Osteoblast (primary cell): ENCODE data around the gene HOXD12. TPM values are rescaled to one million over a fixed set of nuclear protein-coding genes. Genes with fewer than 3 reads are reported as not detected.

ENCODE experiments used
- DNase-seq: peaks from one replicate; pipeline ENCODE4 v3.0.0; 2011; ENCODE audit warnings: low spot score, mixed read lengths; ENCODE audit not compliant: insufficient read length; ENCODE audit errors: missing footprints
- H2AFZ ChIP-seq: 2 replicates; pipeline ENCODE4 v1.6.0; 2011; ENCODE audit warnings: mild to moderate bottlenecking, low read length
- H3K27ac ChIP-seq: 2 replicates; pipeline ENCODE4 v1.5.1; 2011; ENCODE audit warnings: mild to moderate bottlenecking, low read depth, low read length, moderate library complexity
- H3K27me3 ChIP-seq: 2 replicates; pipeline ENCODE4 v1.6.0; 2012; ENCODE audit warnings: mild to moderate bottlenecking, control low read depth, inconsistent platforms, low read length, moderate library complexity; ENCODE audit not compliant: insufficient read depth
- H3K36me3 ChIP-seq: 2 replicates; pipeline ENCODE4 v1.5.1; 2011; ENCODE audit warnings: mild to moderate bottlenecking, low read length, control low read depth, moderate library complexity; ENCODE audit not compliant: insufficient read depth
- H3K4me1 ChIP-seq: 2 replicates; pipeline ENCODE4 v1.5.1; 2011; ENCODE audit warnings: mild to moderate bottlenecking, low read length, control low read depth, moderate library complexity; ENCODE audit not compliant: insufficient read depth
- H3K4me2 ChIP-seq: 2 replicates; pipeline ENCODE4 v1.6.0; 2011; ENCODE audit warnings: mild to moderate bottlenecking, low read length; ENCODE audit not compliant: insufficient read depth
- H3K4me3 ChIP-seq: fragments of 200-600 bp; sonication (generic); 3 replicates; pipeline ENCODE4 v1.5.1; 2012; ENCODE audit warnings: mild to moderate bottlenecking, low read length, inconsistent platforms; ENCODE audit not compliant: insufficient read depth
- H3K79me2 ChIP-seq: 2 replicates; pipeline ENCODE4 v1.6.0; 2012; ENCODE audit warnings: mild to moderate bottlenecking, low read length, control low read depth, inconsistent platforms; ENCODE audit not compliant: insufficient read depth
- H3K9me3 ChIP-seq: 2 replicates; pipeline ENCODE4 v1.5.1; 2011; ENCODE audit warnings: low read depth, low read length, control low read depth
- H4K20me1 ChIP-seq: 2 replicates; pipeline ENCODE4 v1.6.0; 2012; ENCODE audit warnings: mild to moderate bottlenecking, low read length, control low read depth; ENCODE audit not compliant: insufficient read depth
- total RNA-seq: library from RNA; depleted of rRNA; stranded (reverse); fragments of >200 nt; gene quantifications from 2 replicates; pipeline ENCODE4 v1.2.3, GENCODE V29; 2012
- TF ChIP-seq, protein P1 (sequence below): IDR thresholded peaks from 2 replicates; pipeline ENCODE4 v1.5.1; 2011; ENCODE audit warnings: mild to moderate bottlenecking, low read depth, low read length, moderate library complexity; ENCODE audit errors: extremely low read depth

HOXD12 gene, protein sequence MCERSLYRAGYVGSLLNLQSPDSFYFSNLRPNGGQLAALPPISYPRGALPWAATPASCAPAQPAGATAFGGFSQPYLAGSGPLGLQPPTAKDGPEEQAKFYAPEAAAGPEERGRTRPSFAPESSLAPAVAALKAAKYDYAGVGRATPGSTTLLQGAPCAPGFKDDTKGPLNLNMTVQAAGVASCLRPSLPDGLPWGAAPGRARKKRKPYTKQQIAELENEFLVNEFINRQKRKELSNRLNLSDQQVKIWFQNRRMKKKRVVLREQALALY
- not detected in 2 replicates for total RNA-seq

- Histone ChIP-seq H3K79me2 (no peaks in the 10 kb centered on the region), H3K27ac (no peak within 1 kb of the TSS), H3K4me2 (no peak within 1 kb of the TSS), H3K4me3 (no peak within 1 kb of the TSS), H3K36me3 (no peaks in the 10 kb centered on the region), H2AFZ (no peak within 1 kb of the TSS), H3K27me3 (peaks cover 99% of the 10 kb centered on the region), H3K9me3 (no peaks in the 10 kb centered on the region), H3K4me1 (peaks cover 12% of the 10 kb centered on the region), H4K20me1 (peaks cover 3% of the 10 kb centered on the region)
- TF ChIP-seq, protein P1, sequence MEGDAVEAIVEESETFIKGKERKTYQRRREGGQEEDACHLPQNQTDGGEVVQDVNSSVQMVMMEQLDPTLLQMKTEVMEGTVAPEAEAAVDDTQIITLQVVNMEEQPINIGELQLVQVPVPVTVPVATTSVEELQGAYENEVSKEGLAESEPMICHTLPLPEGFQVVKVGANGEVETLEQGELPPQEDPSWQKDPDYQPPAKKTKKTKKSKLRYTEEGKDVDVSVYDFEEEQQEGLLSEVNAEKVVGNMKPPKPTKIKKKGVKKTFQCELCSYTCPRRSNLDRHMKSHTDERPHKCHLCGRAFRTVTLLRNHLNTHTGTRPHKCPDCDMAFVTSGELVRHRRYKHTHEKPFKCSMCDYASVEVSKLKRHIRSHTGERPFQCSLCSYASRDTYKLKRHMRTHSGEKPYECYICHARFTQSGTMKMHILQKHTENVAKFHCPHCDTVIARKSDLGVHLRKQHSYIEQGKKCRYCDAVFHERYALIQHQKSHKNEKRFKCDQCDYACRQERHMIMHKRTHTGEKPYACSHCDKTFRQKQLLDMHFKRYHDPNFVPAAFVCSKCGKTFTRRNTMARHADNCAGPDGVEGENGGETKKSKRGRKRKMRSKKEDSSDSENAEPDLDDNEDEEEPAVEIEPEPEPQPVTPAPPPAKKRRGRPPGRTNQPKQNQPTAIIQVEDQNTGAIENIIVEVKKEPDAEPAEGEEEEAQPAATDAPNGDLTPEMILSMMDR = no peak
- DNase-seq = no peak
Measured at GRCh38 chr2:176099728-176100546, at the start of gene HOXD12. HOXD12 (plus strand) TSS chr2:176099795; CDS start chr2:176099802, 7 bp downstream.

DNA sequence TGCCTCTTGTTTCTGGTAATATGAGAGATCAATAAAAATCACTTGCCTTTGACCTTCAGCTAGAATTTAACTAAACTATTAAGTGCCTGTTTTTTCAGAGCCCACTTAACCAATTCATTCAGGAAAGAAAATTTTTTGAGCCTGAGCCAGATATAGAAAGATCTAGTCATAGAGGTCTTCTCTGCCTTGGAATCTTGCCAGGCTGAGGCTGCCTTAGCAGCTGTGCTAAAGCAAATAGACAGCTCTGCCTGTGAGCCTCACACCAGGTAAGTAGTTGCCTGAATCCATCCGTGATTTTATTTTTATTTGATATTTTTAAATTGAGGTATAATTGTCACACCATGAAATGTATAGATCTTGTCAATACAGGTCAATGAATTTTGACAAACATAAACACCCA lies 43.2 kb upstream of the HOXD12 start:
- Histone ChIP-seq H3K9me3 (no peaks in the 10 kb centered on the region), H3K27me3 (no peaks in the 10 kb centered on the region), H3K79me2 (no peaks in the 10 kb centered on the region), H3K4me2 (no peak overlapping the region), H2AFZ (no peak overlapping the region), H3K4me3 (no peak overlapping the region), H3K4me1 (no peaks in the 10 kb centered on the region), H3K27ac (no peak overlapping the region), H3K36me3 (no peaks in the 10 kb centered on the region), H4K20me1 (no peaks in the 10 kb centered on the region)
- TF ChIP-seq, protein P1 = no peak
- DNase-seq = no peak

GRCh38 chr2:176063958-176064357 lies 35.6 kb upstream of the HOXD12 start:
- H3K9me3 ChIP-seq = no peaks in the 10 kb centered on the region
- H3K79me2 ChIP-seq = no peaks in the 10 kb centered on the region
- H3K27ac ChIP-seq = no peak overlapping the region
- H4K20me1 ChIP-seq = no peaks in the 10 kb centered on the region
- no peak overlapping the region for H2AFZ ChIP-seq
- H3K27me3 ChIP-seq = peaks cover 33% of the 10 kb centered on the region
- TF ChIP-seq, protein P1 = no peak
- H3K4me2 ChIP-seq = no peak overlapping the region
- no peak overlapping the region for H3K4me3 ChIP-seq
- DNase-seq = no peak
- no peaks in the 10 kb centered on the region for H3K36me3 ChIP-seq
- H3K4me1 ChIP-seq = no peaks in the 10 kb centered on the region
